Fibroblast of villous mesenchyme (primary cell): ENCODE measurements around the gene ARGLU1. TPM values are rescaled to one million over a fixed set of nuclear protein-coding genes. Genes with fewer than 3 reads are reported as not detected.

Experiments
- DNase-seq: peaks from one replicate; pipeline ENCODE4 v3.0.0-alpha.2; 2010; ENCODE audit warnings: low read depth
- H3K4me3 ChIP-seq: 2 replicates; pipeline ENCODE4 v1.5.1; 2011; ENCODE audit warnings: low read depth, mild to moderate bottlenecking, low read length
- total RNA-seq: library from RNA; depleted of rRNA; stranded (reverse); fragments of >200 nt; gene quantifications from 2 replicates; pipeline ENCODE4 v1.2.3, GENCODE V29; 2012
- TF ChIP-seq, protein P1 (sequence below): IDR thresholded peaks from 2 replicates; pipeline ENCODE4 v1.5.1; 2012; ENCODE audit warnings: low read depth, mild to moderate bottlenecking, low read length; ENCODE audit not compliant: insufficient read depth

ARGLU1 gene
- total RNA-seq, 1 donor = 51.0 TPM

DNA sequence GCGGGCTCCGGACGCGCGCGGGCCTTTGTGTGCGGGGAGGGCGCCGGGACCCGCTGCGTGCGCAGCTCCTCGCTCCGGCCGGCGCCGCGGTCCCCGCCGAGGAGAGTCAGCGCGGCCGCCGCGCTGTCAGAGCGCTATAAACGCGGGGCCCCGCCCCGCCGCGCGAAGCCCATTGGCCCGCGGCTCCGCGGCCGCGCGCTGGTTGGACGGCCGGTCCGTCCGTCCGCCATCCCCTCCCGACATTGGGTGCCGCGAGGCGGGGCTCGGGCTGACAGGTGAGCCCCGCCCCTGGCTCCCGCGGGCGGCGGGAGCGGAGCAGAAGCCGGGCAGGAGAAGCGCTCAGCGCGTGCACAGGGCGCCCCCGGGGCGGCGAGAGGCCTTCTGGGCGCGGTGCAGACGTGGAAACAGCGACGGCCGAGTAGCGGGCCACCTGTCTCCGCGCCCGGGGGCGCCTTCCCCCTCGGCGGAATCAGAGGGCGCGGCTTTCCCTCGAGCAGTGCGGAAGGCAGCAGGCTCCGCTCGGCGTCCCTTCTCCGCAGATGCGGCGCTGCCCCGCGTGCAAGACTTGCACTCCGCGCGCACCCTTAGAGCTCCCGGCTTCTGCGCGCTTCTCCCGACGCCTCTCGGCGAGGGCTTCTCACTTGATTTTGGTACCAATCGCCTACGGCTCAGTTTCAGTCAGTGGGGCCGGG is 32.2 kb downstream of the ARGLU1 start, which contains the start of gene EFNB2:
Gene EFNB2, minus strand, starts transcription at position 111 of the 692 bp plus-strand sequence. CDS start 698 bp downstream, outside the sequence.
- DNase-seq = peak; percentile 91
- peak within 1 kb of the TSS; percentile 84 for H3K4me3 ChIP-seq
- TF ChIP-seq, protein P1, sequence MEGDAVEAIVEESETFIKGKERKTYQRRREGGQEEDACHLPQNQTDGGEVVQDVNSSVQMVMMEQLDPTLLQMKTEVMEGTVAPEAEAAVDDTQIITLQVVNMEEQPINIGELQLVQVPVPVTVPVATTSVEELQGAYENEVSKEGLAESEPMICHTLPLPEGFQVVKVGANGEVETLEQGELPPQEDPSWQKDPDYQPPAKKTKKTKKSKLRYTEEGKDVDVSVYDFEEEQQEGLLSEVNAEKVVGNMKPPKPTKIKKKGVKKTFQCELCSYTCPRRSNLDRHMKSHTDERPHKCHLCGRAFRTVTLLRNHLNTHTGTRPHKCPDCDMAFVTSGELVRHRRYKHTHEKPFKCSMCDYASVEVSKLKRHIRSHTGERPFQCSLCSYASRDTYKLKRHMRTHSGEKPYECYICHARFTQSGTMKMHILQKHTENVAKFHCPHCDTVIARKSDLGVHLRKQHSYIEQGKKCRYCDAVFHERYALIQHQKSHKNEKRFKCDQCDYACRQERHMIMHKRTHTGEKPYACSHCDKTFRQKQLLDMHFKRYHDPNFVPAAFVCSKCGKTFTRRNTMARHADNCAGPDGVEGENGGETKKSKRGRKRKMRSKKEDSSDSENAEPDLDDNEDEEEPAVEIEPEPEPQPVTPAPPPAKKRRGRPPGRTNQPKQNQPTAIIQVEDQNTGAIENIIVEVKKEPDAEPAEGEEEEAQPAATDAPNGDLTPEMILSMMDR = no peak

DNA sequence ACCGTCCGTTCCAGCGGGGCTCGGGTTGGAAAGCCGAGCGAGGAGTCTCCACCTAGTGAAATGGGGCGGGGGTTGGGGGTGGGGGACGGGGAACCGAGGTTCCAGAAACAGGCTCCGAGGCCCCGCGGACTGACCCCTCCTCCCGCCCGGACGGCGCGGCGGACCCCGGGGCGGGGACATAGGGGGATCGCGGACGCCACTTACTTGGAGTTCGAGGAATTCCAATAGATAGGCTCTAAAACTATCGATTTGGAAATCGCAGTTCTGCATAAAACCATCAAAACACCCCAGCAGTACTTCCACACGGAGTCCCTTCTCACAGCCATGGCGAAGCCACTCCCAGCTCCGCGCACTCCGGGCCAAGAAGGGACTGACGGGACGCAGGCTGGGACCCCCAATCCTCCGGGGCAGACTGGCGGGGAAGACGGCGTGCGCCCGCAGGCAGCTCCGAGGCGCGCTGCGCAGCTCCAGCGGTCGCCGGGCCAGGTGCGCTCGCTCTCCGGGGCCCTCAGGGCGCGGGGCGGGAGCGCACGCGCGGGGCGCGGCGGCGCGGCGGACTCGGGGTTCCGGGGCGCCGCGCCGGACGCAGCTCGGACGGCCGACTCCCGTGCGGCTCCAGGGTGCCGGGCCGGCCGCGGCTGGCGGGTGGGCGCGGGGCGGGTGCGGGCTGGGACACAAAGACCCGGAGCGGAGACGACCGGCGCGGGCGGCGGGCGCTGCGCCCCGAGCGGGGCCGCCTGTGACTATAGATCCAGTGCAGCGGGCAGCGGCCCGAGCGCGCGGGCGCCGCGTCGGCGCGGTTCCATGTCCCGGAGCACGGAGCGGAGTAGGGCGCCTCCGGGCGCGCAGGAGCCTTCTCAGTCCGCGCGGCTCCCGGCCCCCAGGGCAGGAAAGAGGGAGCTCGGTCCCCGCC is 33.0 kb downstream of the ARGLU1 start:
- DNase-seq = peak; percentile 34
- H3K4me3 ChIP-seq = peak overlapping the region; percentile 84
- TF ChIP-seq, protein P1 = no peak

DNA sequence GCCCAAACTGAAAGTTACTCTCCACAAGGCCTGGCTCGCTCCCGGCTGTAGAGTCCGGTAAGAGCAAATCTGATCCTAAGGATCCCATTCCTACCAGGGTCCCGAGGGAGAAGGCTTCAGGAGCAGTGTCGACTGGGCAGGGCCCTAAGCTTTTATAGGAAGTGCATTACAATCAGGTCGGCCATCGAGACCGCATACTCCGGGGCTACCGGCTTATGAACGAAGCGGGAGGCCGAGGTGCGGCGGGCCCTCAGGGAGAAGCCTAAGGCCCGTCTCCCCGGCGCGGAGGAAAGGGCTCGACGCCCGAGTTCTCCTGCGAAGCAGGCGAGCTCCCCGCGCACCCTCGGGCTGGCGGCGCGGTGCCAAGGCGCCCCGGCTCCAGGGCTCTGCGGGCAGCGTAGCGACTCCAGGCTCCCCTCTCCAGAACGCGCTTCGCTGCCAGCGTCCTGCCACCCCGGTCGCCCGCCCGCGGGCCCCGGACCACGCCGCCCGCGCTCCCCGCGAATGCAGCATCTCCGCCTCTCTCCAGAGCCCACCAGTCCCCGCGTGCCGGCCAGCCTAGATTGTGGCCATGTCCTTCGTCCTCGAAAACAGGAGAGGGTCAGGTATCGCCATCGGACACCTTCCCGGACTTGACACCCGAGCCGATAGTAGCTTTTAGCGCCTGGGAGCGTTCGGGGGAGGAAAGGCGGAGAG is 33.8 kb downstream of the ARGLU1 start:
- H3K4me3 ChIP-seq = peak overlapping the region; percentile 84
- DNase-seq = peak; percentile 84
- TF ChIP-seq, protein P1 = peak; percentile 15

DNA sequence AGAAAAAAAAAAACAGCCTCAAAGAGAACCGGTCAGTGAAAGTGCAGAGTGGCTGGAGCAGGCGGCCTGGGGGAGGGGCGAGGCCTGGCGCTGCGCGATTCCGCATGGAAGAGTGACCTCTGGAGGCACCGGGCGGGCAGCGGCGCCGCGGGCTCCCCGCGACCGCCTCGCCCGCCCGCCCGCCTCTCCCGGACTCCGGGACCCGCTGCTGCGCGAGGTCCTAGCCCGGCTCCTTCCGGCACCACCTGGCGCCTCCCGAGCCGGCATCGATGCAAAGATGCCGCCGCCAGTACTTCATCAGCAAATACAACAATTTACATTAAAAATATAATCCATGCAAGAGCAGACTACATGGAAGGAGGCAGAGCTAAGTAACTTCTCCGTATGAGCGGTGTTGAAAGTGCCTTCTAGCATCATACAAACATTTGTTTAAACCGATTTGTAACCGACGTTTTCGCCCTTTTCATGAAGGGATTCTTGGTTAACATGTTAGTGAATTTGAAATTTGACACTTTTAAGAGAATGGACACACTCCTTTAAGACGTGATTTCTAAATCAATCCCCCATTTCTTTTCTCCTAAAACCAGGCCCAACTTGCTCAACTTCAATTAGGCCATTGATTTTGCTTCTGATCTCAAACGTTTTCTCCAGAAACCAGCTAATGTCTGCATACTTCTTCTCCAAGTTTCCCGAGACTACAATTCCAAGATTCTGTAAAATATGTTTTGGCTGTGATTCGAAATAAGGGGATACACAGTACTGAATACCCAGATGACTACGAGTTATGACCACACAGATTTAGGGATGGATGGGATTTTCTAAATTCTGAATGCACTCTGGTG is 34.6 kb downstream of the ARGLU1 start:
- peak overlapping the region; percentile 84 for H3K4me3 ChIP-seq
- peak; percentile 85 for DNase-seq
- TF ChIP-seq, protein P1 = peak; percentile 36

DNA sequence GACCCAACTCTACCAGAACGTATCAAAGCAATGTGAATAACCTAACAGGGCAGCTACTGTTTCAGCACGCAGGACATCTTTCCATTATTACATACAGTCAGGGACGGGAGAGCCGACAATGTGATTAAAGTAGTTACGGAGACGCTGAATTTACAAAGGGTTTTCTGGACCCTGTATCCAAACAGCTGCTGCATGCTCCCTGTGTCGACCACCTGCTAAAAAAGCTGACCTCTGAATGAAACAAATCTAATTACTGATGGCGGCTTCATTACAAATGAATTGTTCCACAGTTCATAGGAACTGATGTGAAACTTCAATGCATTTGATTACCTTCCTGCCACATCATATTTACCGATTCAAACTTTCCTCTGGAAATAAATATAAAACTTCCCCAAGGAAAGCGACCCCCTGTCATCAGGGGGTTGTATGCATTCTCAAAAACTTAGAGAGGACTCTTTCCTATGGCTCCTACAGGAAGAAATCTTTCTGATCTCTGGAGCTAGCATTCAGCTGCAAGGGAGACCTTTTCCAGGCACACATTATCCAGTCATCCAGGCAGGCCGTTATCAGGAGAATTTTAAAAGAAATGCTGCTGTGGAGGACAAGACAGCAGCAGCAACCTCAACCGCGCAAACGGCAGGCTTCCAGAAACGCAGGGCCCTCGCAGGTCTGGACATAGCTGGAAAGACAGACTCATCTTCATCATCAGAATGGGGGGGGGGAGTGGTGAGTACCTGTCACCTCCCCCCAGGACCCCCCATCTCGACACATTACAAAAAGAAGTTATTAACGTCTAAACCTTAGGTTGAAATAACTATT is 35.6 kb downstream of the ARGLU1 start:
- peak overlapping the region; percentile 84 for H3K4me3 ChIP-seq
- DNase-seq = peak; percentile 57

More for the DNA sequence above, 35.6 kb downstream of the ARGLU1 start:
- TF ChIP-seq, protein P1 = no peak
